NCI-H526 (cell line): Measurements from ENCODE around the gene NUDT6.

Source experiments
- DNase-seq, 2 experiments: peaks; one replicate each; lab custom pipeline; 2025; lab: John Stamatoyannopoulos, UW

NUDT6 gene

DNA sequence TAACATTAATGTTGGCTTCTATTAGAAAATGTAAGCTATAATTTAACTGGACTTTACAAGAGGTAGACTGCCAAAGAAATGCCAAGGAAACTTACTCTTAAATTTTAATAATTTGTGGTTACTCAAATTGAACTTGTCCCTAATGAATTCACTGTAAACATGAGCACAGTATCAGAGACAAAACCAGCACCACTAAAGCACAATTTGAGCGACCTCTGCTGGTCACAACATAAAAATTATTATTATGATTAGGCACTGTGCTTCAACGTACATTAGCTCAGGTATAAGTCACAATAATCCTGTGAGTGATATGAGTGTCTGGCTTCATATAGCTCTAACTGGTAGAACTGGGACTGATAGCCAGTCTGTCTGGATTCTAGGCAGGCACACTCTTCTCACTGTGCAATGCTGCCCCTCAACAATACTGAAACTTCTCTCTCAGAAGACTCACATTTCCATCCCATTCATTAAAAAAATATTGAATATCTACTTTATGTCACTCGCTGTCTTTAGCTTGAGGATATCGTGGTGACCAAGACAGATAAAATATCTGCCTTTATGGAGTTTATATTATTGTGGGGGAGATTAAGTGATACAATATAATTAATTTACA lies 8.0 kb downstream of the NUDT6 start:
- peak; percentile 37 to 70 for DNase-seq

DNA sequence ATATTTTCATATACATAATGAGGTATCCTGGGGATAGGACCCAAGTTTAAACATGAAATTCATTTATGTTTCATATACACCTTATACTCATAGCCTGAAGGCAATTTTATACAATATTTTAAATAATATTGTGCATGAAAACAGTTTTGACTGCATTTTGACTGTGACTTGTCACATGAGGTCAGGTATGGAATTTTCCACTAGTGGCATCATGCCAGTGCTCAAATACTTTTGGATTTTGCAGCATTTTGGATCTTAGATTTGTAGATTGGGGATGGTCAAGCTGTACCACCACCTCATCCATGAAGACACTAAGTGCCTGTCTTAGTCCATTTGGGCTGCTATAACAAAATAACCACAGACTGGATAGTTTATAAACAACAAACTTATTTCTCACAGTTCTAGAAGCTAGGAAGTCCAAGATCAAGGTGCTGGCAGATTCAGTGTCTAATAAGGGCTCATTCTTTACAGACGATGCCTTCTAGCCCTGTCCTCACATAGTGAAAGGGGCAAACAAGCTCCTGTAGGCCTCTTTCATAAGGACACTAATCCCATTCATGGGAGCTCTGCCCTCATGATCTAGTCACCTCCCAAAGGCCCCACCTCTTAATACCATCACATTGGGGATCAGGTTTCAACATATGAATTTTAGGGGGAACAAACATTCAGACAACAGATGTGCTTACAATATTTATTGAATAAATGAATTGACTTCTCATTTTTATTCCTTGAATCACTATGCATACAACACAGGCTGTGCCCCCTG lies 9.4 kb downstream of the NUDT6 start:
- DNase-seq = no peak

DNA sequence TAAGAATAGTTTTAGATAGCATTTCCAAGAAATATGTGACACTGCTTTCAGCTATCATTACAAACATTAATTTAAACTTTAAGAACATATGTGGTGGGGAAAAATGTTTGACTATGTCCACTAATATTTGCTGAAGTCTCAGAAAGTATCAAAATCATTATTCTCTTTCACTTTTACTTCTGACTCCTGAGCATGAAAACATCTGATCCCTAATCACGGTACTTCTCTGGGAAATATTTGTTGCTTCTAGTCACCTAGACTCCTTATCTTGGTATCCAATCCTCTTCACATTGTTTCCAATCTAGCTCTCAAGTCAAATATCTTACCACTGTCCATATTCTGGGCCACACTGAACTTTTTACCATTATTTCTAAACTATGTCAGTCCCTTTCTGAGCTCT lies 10.8 kb downstream of the NUDT6 start:
- no peak for DNase-seq

DNA sequence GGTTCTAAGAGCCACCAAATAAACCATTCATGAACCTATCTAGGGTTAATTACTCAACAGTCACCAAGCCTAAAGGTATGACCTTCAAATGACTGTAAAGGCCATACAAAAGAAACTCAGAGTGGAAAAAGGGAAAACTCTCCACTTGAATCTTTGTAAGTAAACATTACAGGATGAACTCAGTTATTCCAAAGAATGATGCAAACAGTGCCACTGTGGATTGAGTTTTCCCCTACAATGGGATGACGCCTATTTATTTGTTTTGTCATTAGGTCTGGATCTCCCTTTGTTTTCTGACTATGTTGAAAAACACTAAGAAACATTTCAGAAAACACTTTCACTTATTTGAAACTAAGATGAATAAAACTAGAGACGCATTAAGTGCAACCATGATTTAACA lies 12.7 kb downstream of the NUDT6 start:
- no peak for DNase-seq

DNA sequence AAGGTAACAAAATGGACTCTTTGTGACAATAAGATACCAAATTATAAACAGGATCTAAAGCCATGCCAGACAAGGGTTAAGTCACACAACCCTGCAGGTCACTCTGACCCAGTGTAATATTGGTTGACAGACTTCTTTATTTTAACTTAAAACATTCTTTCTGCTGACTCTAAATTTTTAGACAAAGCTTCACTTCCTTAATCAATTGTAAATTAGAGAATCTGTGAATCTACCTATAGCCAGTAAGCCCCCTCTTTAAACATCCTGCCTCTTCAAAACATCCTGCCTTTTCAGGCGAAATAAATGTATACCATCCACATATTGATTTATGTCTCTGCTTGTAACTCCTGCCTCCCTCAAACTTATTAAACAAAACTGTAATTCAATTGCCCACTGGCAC lies 14.2 kb downstream of the NUDT6 start:
- no peak for DNase-seq

DNA sequence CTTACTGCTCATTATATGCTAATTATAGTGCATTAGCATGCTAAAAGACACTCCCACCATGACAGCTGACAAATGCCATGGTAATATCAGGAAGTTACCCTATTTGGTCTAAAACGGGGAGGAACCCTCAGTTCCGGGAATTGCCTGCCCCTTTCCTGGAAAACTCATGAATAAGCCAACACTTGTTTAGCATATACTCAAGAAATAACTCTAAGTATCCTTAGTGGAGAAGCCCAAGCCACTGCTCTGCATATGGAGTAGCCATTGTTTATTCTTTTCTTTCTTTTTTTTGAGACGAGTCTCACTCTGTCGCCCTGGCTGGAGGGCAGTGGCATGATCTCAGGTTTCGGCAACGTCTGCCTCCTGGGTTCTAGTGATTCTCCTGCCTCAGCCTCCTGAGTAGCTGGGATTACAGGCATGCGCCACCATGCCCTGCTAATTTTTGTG lies 15.5 kb downstream of the NUDT6 start:
- DNase-seq = no peak

DNA sequence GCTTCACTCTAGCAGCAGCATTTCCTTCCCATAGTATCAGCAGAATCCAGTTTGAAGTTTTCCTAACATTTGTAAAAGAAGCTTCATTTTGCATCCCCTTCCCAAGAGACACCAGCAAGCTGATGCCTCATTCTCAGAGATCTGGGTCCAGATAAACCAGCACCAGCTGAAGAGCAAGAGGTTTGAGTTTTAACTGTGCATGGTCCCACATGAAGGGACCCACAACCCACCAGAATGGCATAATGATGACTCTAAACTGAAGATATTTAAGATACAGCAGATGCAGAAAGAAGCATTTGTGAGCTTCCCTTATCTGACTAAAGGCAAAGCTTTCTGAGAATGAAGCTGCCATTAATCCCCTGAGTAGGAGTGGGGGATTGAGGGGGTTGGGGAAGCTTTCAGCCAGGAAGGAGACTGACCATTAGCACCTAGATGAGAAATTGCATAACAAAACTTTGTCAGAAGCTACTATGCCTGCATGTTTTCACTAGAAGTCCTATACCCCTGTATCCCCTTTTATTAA lies 18.6 kb downstream of the NUDT6 start:
- DNase-seq = no peak

DNA sequence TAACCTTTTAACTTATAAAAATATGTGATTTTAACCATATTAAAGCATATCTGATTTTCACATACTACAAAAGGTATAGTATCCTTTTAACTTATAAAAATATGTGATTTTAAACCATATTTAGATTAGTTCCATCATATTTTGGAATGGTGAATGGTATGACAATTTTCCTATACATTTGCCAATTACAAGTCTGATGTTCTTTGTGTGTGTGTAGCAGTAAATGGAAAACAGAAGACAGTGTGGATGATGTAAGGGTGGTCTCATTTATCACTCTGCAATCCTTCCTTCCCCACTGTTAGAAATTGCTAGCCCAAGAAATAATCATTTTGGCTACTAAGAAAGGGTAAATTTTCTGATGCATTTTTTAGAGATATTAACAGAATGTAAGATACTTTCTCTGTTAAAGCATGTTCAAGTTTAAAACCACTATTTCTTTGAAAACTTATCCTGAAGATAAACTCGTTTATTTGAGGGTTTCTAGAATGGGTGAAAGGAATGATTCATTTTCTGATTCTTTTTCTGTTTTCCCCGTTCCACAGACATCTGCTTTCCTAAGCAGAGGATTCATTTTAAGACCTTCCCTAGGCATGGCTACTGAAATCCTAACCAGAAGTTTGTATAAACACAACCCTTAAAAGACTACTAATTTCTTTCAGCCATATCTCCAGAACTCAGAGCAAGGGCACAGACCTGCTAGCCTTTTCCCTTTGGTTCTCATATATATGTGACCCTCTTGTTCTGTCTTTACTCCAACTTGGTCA lies 21.0 kb downstream of the NUDT6 start:
- DNase-seq = no peak

DNA sequence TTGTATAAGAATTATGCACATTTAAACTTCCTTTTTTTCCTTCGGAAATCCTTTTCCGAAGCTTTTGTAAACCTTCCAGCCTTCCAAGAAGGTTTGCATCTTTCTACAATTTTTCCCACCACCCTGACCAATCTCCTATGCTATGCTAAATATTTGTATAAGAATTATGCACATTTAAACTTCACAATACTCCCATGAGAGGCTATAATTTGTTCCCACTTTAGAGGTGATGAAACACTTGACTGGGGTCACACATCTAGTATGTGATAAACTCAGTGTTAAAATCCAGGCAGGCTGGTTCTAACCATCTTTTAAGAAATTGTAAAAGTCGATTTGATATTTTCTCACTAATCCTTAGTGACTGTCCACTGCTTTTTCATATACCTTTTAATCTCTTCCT lies 22.1 kb downstream of the NUDT6 start:
- DNase-seq = no peak

DNA sequence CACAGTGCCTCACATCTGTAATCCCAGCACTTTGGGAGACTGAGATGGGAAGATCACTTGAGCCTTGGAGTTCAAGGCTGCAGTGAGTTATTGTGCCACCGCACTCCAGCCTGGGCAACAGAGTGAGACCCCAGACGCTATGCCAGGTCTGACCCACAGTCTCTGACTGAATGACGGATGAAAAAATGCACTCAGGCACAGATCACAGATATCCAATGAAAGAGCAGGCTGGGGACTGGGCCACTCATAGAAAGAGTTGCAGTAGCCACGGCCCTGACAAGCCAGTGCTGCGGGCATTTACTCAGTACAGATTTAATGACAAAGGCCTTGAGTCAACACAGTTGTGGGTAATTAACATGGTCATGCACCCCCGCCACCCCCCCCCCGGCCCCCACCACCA lies 22.7 kb downstream of the NUDT6 start:
- no peak for DNase-seq

DNA sequence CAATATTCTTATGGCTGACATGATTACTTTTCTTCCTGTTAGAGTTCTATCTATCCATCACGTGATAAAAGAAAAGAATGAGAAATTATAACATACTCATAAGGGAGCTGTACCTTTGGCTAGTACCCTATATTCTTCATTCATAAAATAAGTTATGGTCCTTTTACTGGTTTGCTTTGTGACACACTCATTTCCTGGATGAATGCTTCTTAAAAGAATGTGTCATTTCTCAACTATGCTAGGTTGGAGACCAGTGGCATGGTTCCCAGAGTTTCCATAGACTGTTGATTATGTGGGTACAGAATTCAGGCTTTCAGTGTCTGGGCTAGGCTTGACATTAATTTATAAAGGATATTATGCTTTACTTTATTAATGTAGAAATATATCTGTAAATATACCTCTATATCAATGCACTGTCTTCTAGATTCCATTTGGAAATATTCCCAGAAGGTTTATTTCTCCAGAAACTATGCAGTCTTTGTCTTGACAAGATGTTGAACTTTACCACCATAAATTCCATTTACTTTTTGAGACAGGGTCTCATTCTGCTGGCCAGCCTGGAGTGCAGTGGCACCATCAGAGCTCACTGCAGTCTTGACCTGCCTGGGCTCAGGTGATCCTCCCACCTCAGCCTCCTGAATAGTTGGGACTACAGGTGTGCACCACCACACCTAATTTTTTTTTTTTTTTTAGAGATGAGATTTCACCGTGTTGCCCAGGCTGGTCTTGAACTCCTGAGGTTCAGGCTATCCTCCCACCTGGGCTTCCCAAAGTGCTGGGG lies 23.8 kb downstream of the NUDT6 start:
- no peak for DNase-seq

DNA sequence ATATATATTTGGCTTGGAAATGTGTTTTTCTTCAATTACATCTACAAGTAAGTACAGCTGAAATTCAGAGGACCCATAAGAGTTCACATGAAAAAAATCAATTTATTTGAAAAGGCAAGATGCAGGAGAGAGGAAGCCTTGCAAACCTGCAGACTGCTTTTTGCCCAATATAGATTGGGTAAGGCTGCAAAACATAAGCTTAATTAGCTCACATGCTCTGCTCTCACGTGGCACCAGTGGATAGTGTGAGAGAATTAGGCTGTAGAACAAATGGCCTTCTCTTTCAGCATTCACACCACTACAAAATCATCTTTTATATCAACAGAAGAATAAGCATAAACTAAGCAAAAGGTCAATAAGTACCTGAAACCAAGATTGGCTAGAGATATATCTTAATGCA lies 26.1 kb downstream of the NUDT6 start:
- DNase-seq = no peak

DNA sequence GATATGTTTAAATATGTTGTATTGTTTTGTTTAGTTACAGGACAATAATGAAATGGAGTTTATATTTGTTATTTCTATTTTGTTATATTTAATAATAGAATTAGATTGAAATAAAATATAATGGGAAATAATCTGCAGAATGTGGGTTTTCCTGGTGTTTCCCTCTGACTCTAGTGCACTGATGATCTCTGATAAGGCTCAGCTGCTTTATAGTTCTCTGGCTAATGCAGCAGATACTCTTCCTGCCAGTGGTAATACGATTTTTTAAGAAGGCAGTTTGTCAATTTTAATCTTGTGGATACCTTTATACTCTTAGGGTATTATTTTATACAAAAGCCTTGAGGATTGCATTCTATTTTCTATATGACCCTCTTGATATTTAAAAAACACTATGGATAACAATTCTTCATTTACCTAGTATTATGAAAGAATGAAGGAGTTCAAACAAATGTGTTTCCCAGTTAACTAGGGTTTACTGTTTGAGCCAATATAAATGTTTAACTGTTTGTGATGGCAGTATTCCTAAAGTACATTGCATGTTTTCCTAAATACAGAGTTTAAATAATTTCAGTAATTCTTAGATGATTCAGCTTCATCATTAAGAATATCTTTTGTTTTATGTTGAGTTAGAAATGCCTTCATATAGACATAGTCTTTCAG lies 26.9 kb downstream of the NUDT6 start:
- no peak for DNase-seq

DNA sequence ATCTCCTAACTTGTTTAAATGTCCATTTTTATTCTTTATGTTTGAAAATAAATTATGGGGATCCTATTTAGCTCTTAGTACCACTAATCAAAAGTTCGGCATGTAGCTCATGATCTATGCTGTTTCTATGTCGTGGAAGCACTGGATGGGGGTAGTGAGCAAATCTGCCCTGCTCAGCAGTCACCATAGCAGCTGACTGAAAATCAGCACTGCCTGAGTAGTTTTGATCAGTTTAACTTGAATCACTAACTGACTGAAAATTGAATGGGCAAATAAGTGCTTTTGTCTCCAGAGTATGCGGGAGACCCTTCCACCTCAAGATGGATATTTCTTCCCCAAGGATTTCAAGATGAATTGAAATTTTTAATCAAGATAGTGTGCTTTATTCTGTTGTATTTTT lies 27.6 kb downstream of the NUDT6 start:
- no peak for DNase-seq

DNA sequence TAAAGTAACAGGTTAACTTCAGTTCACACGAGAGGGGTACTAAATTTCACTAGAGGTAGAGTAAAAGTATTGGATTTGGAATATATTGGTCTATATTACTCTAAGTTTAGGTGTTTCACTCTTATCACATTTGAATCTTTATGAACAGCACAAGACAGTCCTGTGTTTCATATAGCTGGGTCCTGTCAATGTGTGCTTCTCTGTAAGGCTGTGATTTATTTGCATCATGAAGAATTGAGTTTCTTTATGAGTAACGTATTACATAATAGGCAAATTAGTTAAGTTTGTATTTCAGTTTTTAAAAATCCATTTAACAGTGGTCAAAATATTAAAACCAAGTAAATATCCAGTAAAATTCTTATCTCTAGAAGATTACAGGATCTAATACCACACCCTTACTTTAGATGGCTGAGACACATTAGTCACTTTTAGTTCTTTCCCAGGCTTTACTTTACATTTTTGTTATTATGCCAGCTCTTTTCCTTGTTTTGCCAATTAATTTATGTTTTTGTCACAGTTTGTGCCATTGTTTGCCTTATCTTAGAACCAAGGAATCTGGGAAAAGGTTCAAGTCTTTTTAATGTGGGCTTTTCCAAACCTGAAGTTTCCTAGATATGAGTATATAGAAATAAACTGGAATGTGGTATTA lies 32.1 kb downstream of the NUDT6 start:
- no peak for DNase-seq

DNA sequence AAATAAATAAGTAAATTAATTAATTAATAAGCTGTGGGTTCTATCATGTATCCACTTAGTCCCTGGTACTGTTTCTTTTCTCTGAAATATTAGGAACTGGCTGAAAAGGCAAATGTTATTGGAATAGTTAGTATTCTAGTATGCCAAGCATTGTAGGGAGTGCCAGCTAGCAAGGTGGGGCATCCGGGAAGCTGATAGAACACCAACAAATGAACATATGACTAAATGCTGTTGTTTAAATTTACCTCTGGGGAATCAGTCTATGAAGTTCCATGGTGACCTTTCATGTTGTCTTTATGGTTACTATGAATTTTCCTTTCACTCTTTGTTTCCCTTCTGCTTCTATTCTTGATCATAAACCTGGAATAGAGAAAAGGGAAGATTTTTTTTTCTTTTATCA lies 32.7 kb downstream of the NUDT6 start:
- no peak for DNase-seq

DNA sequence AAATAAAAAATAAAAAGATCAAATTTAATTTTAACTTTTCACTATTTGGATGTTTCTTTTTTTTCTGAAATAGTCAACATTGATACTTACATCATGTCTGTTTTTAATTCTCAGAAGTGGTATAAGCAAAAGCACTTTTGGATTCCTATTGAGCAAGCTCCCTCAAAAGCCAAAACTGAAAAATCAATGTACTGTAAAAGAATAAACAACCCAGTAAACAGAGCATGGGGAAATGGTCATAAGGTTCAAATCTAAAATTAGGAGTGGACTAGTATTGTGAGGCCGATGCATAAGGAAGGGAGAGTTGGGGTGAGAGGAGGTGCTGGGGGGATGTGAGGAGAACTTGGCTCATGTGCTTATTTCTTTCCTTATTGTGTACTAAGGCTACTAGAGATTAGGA lies 37.9 kb downstream of the NUDT6 start:
- no peak for DNase-seq

DNA sequence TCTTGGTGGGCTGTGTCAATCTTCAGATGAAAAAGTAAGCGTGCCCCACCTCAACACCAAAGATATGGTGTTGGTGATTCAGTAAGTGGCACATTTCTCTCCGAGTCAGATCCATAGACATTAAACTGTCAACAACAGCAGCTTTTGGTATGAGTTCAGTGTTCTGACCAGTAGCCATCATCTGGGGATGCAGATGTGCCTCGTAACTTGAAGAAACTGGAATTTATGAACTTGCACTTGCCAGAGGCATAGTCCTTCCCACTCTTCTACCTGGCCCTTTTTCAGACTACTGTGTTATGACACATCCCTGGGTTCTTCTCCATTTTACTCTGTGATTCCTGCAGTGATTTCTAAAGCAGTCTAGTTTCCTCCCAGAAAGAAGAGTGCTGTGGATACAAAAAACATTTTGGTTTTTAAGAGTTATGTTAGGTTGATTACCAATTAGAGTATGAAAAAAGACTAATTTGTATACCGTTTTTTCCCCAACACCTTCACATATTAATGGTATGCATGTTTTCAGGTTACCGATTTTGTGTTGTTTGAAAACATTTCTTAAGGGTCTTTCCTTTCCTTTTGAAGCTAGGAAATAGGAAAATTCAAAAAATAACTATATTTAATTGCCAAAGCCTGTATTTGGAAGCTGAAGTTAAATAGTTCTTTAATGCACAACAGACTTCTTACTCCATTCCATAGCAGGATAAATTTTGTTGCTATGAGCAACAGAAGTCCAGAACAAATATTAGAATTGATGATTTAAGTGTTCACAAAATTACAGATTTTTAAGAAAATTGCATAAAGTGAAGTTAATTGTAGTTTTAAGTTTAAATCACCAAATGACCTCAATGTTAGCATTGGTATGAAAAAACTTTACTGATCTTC lies 39.3 kb downstream of the NUDT6 start:
- DNase-seq = no peak

DNA sequence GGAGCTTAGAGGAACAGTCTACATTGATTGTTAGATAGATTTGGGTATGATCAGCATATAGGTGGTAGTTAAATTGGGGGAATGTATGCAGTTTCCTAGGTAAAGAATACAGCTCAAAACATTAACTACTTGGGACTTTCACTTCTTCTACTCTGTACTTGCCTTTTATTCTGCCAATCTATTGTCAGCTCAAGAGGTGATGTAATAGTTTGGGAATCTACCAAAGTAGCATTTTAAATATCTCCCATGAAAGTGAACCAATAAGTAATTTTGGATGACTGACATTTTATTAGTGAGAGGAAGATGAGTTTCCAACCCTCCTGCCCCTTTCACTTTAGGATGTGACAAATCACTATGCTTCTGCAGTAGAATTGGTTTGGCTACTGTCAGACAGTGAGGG lies 43.4 kb downstream of the NUDT6 start:
- no peak for DNase-seq

DNA sequence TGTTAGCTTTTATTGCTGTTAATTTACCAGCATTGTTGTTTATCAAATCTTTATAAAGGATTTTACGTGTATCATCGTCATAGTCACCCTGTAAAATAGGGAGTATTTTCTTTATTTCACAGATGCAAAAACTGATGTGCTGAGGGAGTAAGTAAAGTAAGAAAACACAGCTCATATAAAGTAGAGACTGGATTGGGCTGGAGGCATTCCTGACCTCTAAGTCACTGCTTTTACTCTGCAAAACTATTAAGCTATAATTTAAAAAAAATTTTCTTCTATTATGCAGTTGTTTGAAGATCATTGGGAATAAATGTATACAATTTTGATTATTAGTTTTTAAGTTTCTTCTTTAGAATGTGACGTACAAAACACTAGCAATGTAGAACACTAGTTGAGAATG lies 45.9 kb downstream of the NUDT6 start:
- DNase-seq = no peak
